HG03520 (cell line): ENCODE results near the gene PRR20G.
"Not testable (repeated sequence)": the region's sequence is repeated elsewhere in the genome, so short reads cannot be mapped to it uniquely, and the experiment has no call there.

Experiments used
- ATAC-seq: cut with Tn5 transposase; IDR thresholded peaks from one replicate; pipeline ENCODE4 v1.9.1; 2021; ENCODE audit warnings: mild to moderate bottlenecking, moderate library complexity; ENCODE audit not compliant: unreplicated experiment

The PRR20G gene

GRCh38 chr3:127304121-127304744 is 16.4 kb upstream of the PRR20G start:
- no peak for ATAC-seq

DNA sequence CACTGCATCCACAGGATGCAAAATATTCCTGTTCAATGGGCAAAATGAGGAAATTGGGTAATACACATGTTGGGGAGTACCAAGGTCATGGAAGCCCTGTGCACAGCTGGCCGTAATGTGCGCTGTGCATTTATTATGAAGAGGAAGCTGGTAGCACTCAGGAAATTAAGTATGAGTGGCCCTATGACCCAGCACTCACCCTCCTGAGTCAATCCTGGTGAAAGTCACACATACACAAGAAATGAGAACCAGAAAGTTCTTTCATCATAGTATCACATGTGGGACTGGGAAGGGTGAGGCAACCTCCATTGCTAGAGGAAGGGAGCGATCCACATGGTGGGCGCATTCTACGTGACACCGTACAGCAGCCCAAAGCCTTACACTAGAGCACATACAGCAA is 11.4 kb upstream of the PRR20G start:
- ATAC-seq = no peak

DNA sequence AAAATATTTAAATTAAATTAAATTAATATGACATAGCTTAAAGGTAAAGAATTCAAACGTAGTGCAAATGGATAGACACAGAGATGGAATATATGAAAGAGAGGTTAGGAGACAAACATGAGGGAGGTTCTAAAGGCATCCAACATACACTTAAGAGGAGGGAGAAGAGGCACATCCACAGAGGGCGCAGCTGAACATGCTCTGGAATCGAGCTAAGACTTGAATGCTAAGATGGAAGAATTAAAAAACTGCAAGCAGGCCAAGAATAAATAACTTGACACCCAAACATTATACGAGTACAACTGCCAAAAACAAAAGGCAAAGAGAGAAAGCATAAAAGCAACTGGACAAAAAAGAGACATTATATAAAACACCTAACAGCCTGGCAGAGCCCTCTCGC is 9.1 kb upstream of the PRR20G start:
- no peak for ATAC-seq

GRCh38 chr3:127296166-127296565 is 8.3 kb upstream of the PRR20G start:
- no peak for ATAC-seq

GRCh38 chr3:127293650-127294049 is 5.8 kb upstream of the PRR20G start:
- ATAC-seq = not testable (repeated sequence)

GRCh38 chr3:127291611-127292010 is 3.8 kb upstream of the PRR20G start:
- ATAC-seq = no peak

DNA sequence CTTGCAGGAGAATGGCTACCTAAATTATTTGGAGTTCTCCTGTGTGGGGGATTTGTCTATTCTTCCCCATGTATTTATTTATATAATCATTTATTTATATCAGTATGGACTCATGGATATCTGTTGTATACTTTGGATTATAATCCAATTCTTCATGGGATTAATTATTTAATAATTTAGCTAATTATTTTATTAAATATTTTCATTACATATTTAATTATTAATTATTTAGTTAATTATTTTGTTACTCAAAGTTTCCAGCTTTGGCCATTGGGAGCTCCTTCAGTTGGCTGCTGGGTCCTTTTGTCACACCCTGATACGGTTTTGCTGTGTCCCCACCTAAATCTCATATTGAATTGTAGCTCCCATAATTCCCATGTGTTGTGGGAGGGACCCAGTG is 3.3 kb upstream of the PRR20G start:
- ATAC-seq = no peak

- no peak for ATAC-seq
Observed at GRCh38 chr3:127289706-127290575, 2.1 kb upstream of the PRR20G start.

DNA sequence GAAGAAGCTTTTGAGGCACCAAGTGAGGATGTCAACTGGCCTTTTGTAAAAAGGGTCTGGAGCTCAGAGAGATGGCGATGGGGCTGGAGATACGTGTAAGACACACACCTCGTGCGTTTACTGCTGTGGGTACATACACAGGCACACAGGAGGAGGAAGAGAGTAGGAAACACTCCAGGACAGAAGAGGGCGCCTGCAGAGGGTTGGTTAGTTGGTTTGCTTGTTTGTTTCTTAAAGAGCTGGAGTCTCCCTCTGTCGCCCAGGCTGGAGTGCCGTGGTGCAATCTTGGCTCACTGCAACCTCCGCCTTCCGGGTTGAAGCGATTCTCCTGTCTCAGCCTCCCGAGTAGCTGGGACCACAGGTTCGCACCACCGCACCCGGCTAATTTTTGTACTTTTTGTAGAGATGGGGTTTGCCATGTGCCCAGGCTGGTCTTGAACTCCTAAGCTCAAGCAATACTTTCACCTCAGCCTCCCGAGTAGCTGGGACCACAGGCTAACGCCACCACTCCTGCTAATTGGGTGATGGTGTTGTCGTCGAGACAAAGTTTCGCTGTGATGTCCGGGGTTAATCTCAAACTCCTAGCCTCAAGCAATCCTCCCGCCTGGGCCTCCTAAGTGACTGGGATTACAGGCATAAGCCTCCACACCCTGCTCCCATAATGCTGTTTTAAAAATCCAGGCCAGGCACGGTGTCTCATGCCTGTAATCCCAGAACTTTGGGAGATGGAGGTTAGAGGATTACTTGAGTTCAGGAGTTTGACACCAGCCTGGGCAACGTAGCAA is 1.3 kb upstream of the PRR20G start:
- ATAC-seq = no peak

GRCh38 chr3:127288343-127288742 is 497 bp upstream of the PRR20G start:
- no peak for ATAC-seq

DNA sequence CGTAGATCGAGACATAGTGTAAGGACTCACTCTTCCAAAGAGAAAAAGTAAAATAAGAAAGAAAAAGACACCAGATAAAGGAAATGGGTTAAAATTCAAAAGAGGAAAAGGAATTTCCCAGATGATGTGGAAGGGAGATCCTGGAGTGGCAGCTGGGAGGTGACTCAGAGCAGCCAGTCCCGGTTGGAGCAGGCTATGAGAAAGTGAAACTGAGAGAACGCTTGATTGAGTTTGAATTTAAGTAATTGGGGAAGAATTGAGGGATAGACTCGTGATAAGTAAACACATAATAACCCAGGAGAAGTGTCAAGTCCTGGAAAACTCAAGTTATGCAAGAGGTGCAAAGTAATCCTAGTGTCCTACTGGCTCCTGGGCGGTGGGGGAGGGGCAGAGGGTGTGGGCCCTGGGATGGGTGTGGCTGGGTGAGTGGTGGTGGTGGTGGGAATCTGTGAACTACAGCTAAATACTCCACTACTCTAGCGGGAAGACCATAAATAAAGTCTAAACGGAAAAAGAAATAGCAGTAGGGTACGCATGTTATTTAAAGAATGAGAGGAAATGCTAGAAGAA is 1.2 kb downstream of the PRR20G start:
- ATAC-seq = no peak

GRCh38 chr3:127284258-127284657 is 3.6 kb downstream of the PRR20G start:
- ATAC-seq = no peak

DNA sequence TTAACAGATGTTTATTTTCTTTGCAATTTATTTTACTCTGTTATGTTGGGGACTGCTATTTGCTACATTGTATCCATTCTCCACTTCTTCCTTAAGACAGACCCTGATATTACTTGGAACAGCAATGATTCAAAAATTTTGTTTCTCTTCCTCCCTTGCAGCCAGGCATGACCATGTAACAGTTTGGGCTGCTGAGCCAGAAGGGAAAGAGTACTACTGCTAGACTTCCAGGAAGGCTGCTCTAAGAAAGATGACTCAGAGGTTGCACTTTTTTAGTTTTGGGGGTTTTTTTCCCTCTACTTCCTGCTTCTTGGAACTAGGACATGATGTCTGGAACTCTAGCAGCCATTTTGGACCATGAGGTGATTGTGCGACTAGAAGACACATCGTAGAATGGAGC is 10.3 kb downstream of the PRR20G start:
- no peak for ATAC-seq

DNA sequence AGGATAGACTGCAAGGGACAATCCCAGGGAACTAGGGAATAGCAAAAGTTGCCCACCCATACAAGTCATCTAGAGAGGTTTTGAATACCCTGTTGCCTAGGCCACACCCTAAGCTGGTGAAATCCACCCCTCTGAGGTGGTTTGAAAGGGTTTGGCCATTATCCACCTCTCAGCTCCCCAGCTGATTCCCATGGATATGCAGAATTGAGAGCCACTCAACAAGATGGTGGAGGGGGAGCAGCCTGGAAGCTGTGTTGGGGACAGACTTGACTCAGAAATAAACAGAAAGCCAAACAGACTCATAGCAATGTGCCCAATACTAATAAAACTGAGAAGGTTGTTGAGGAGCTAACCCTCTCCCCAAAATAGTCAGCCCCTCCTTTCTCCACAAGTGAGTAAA is 10.9 kb downstream of the PRR20G start:
- ATAC-seq = no peak

DNA sequence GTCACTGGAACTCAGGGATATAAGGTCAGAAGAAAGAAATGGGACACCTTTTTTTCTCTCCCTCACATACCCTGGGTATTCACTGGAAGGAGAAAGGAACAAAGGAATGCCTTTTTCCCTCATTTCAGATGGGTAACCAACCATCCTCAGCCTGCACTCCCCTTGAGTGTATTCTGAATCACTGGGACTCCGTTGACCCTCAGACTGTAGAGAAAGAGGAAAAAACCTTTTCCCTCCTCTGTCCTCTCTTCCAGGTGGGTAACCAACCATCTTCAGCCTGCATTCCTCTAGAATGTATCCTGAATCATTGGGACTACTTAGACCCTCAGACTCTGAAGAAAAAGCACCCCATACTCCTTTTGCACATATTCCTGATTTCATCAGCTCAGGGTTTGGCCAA is 11.4 kb downstream of the PRR20G start:
- no peak for ATAC-seq

- no peak for ATAC-seq
Observed at GRCh38 chr3:127275287-127275781, 12.5 kb downstream of the PRR20G start.

- no peak for ATAC-seq
Observed at GRCh38 chr3:127274200-127274760, 13.6 kb downstream of the PRR20G start.

- no peak for ATAC-seq
Observed at GRCh38 chr3:127273206-127273605, 14.6 kb downstream of the PRR20G start.

GRCh38 chr3:127266186-127266585 is 21.7 kb downstream of the PRR20G start:
- no peak for ATAC-seq

DNA sequence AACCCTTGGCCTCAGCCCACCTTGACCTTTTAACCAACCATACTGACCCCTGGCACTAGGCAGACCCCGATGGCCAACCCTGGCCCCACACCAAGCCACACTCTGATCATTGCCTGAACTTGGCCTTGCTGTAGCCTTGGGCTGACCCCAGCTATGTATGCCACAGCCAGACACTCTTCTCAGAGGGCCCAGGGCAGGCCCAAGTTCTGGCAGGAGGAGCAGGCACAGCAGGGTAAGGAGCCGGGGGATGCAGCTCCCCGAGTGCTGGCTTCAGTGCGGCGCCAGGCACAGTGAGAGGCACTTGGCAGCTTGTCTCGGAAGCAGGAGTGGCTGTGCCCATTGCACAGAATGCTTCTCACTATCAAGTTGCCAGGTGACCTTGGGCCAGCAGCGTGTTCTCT is 22.3 kb downstream of the PRR20G start:
- ATAC-seq = no peak
